ENCODE results near the gene HIVEP1.

- TF ChIP-seq PATZ1 (CRISPR knock-in tag; IDR thresholded peaks at IDR 0.05; ENCODE audit: borderline replicate concordance) (no peak), ARNTL (CRISPR knock-in tag; IDR thresholded peaks at IDR 0.05; ENCODE audit: borderline replicate concordance, low read depth) (no peak), TSHZ2 (CRISPR knock-in tag; IDR thresholded peaks at IDR 0.05) (no peak), ZFP30 (CRISPR knock-in tag; IDR thresholded peaks at IDR 0.05) (no peak), ZNF565 (CRISPR knock-in tag; conservative IDR thresholded peaks at IDR 0.05; ENCODE audit: low read depth) (no peak), ZFP3 (CRISPR knock-in tag; IDR thresholded peaks at IDR 0.05) (no peak), CREB5 (CRISPR knock-in tag; IDR thresholded peaks at IDR 0.05; ENCODE audit: low read depth) (no peak), GLIS3 (CRISPR knock-in tag; IDR thresholded peaks at IDR 0.05) (no peak), POU6F1 (CRISPR knock-in tag; IDR thresholded peaks at IDR 0.05; ENCODE audit: borderline replicate concordance, low read depth) (no peak), ISL1 (CRISPR knock-in tag; IDR thresholded peaks at IDR 0.05) (no peak), BACH2 (CRISPR knock-in tag; IDR thresholded peaks at IDR 0.05; ENCODE audit: borderline replicate concordance) (no peak), SNAI2 (CRISPR knock-in tag; IDR thresholded peaks at IDR 0.05) (no peak), ESRRG (CRISPR knock-in tag; IDR thresholded peaks at IDR 0.05) (no peak)
Observed at GRCh38 chr6:11999246-11999645, 12.9 kb upstream of the HIVEP1 start.
